Adrenal gland (tissue), 12 donors: ENCODE data around the gene HEMGN. TPM values are rescaled to one million over a fixed set of nuclear protein-coding genes. Genes with fewer than 3 reads are reported as not detected.
"Not testable (repeated sequence)": the region's sequence is repeated elsewhere in the genome, so short reads cannot be mapped to it uniquely, and the experiment has no call there.

Experiments used
- DNase-seq, 7 donors: peaks; one replicate each; pipeline ENCODE4 v3.0.0-alpha.2; 2019 to 2020
- H3K27ac ChIP-seq, 5 donors: fragments of 200-600 bp; sonication (generic) in 4 of 5; 1 replicate in 3 of 5; 2 replicates in 2 of 5; pipeline versions ENCODE4 v1.5.1 to v1.8.0; 2016 to 2020; ENCODE audit warnings: mild to moderate bottlenecking in 1 of 5
- H3K27me3 ChIP-seq: fragments of 200-600 bp; 2 replicates; pipeline ENCODE4 v1.8.0; 2021
- H3K36me3 ChIP-seq, 2 donors: fragments of 200-600 bp; replicated peaks in 1 of 2; 1 replicate in 1 of 2; 2 replicates in 1 of 2; pipeline versions ENCODE4 v1.5.1 to v1.8.0; 2018 to 2022
- H3K4me1 ChIP-seq, 2 donors: fragments of 200-600 bp; replicated peaks in 1 of 2; 1 replicate in 1 of 2; 2 replicates in 1 of 2; pipeline versions ENCODE4 v1.5.1 to v1.8.0; 2018 to 2021
- H3K4me3 ChIP-seq, 4 donors: fragments of 200-600 bp; sonication (generic) in 3 of 4; one replicate each; pipeline ENCODE4 v1.5.1; 2016 to 2018
- H3K9me3 ChIP-seq, 3 donors: fragments of 200-600 bp; sonication (generic) in 1 of 3; replicated peaks in 1 of 3; 1 replicate in 2 of 3; 2 replicates in 1 of 3; pipeline versions ENCODE4 v1.5.1 to v1.8.0; 2016 to 2021
- CTCF ChIP-seq, 6 experiments: fragments of 450-650 bp in 4 of 6; fragments of 200-600 bp in 2 of 6; sonication (generic) in 1 of 6; IDR thresholded peaks; 1 replicate in 5 of 6; 2 replicates in 1 of 6; pipeline versions ENCODE4 v1.5.1 to v1.8.0; 2016 to 2021; ENCODE audit warnings: antibody characterized with exemption in 6 of 6, mild to moderate bottlenecking in 2 of 6, moderate library complexity in 1 of 6
- POLR2A ChIP-seq, 2 donors: fragments of 450-650 bp; IDR thresholded peaks; one replicate each; pipeline ENCODE4 v1.6.1; 2017; ENCODE audit warnings: antibody characterized with exemption in 2 of 2, mild to moderate bottlenecking in 2 of 2, moderate library complexity in 1 of 2
- WGBS, 4 donors: extraction: QIAGEN DNeasy Blood & Tissue Kit in 2 of 4; methylation state at CpG; one replicate each; pipeline versions ENCODE4 v1.1.5 to v1.1.7; 2013 to 2017; 5-methylcytosine and 5-hydroxymethylcytosine counted together
- intact Hi-C, 2 donors: fragments of 100-400 bp; cut with DNase I; formaldehyde crosslinking; loops; one replicate each; pipeline versions ENCODE4 v1.14.1 to v1.15.0; 2022 to 2023
- polyA plus RNA-seq, 3 donors: library from polyadenylated mRNA; stranded (reverse); fragments of 200-250 nt in 2 of 3; fragments of 350-450 nt in 1 of 3; fragmentation: Illumina TruSeq in 1 of 3; extraction: RNeasy Lipid Tissue Mini Kit (QIAGEN cat#74804) in 1 of 3; gene quantifications; one replicate each; pipeline ENCODE4 v1.2.3, GENCODE V29; 2013 to 2014
- total RNA-seq, 9 donors: library from RNA; depleted of rRNA in 4 of 9; stranded (reverse); fragments of >200 nt in 4 of 9; fragments of 120-200 nt in 1 of 9; fragmentation: NEBNext Ultra II Directional in 1 of 9; extraction: Animal tissue kit (Norgen Biotek cat#: 25700) in 1 of 9; gene quantifications; one replicate each; pipeline versions ENCODE4 v1.1.0 to v1.2.4, GENCODE V29; 2013 to 2023
- donor health status: healthy with polysubstance abuse.
- donor health status: Bipolar disorder and iron deficiency.
- donor health status: DM: yes; HTN: yes; CAD: no.
- donor health status: DM: no; HTN: no; CAD: no.
- donor health status: DM: no; HTN: no; CAD: no.
- donor health status: DM: yes; HTN: yes; CAD: no.

HEMGN gene
- total and polyA plus RNA-seq, 12 donors: 0.22 to 10.0 (median 0.23) TPM; not detected in 9

- TF ChIP-seq CTCF (IDR thresholded peaks at IDR 0.05) (no peak), POLR2A (IDR thresholded peaks at IDR 0.05) (no peak)
- DNase-seq: no peak
- peaks cover 5 to 6% of the 10 kb centered on the region in 2 donors for H3K4me1 ChIP-seq
- no peaks in the 10 kb centered on the region for H3K27me3 ChIP-seq
- H3K9me3 ChIP-seq: no peaks in the 10 kb centered on the region
- intact Hi-C loops: loop anchor here in 1 of 2 donors (10.0 kb wide), 1 partner anchor 55 kb away; no protein-coding TSS in a partner anchor
- WGBS, 4 donors: 87 to 94% (median 90%) methylated on average over 7 of the region's 7 CpGs
- no peaks in the 10 kb centered on the region for H3K36me3 ChIP-seq
- H3K27ac ChIP-seq: no peak overlapping the region
- no peak overlapping the region for H3K4me3 ChIP-seq
These were observed 42.0 kb upstream of the HEMGN start for GRCh38 chr9:97979788-97980478.

GRCh38 chr9:97978371-97979130 lies 40.6 kb upstream of the HEMGN start:
- Histone ChIP-seq H3K4me3 (no peak overlapping the region), H3K9me3 (no peaks in the 10 kb centered on the region), H3K36me3 (no peaks in the 10 kb centered on the region), H3K27me3 (no peaks in the 10 kb centered on the region), H3K4me1 (peaks cover 5 to 6% of the 10 kb centered on the region in 2 donors), H3K27ac (no peak overlapping the region)
- intact Hi-C loops: no loop called here
- no peak for DNase-seq
- WGBS, 4 donors: 89 to 94% (median 93%) methylated on average over 3 of the region's 3 CpGs
- TF ChIP-seq POLR2A (IDR thresholded peaks at IDR 0.05): no peak
- no peak for TF ChIP-seq CTCF (IDR thresholded peaks at IDR 0.05)

GRCh38 chr9:97976633-97977032 lies 38.7 kb upstream of the HEMGN start:
- H3K4me3 ChIP-seq, DNase-seq, H3K27me3 ChIP-seq, intact Hi-C loops, H3K27ac ChIP-seq, H3K9me3 ChIP-seq, H3K36me3 ChIP-seq, H3K4me1 ChIP-seq: not testable (repeated sequence)
- WGBS, 4 donors: 80 to 85% (median 84%) methylated on average over 10 of the region's 10 CpGs

GRCh38 chr9:97975376-97975775 lies 37.4 kb upstream of the HEMGN start:
- Histone ChIP-seq H3K4me3 (no peak overlapping the region), H3K27ac (no peak overlapping the region), H3K4me1 (no peaks in the 10 kb centered on the region), H3K9me3 (no peaks in the 10 kb centered on the region), H3K27me3 (no peaks in the 10 kb centered on the region), H3K36me3 (no peaks in the 10 kb centered on the region)
- 35 to 73% (median 61%) methylated on average over 1 of the region's 1 CpG for WGBS, 4 donors
- no peak for DNase-seq
- TF ChIP-seq POLR2A (IDR thresholded peaks at IDR 0.05) (no peak), CTCF (IDR thresholded peaks at IDR 0.05) (no peak)
- intact Hi-C loops: no loop called here
